Stomach (tissue), 4 donors: ENCODE results near the gene PNLIPRP1.

Experiments
- POLR2A ChIP-seq, 4 donors: fragments of 450-650 bp; IDR thresholded peaks; one replicate each; pipeline ENCODE4 v1.6.1; 2016; ENCODE audit warnings: antibody characterized with exemption in 4 of 4, control low read depth in 2 of 4, mild to moderate bottlenecking in 1 of 4, moderate library complexity in 1 of 4
- POLR2AphosphoS5 ChIP-seq, 3 donors: sonication (generic); formaldehyde crosslinking; IDR thresholded peaks; one replicate each; pipeline ENCODE4 v1.6.1; 2016; ENCODE audit warnings: antibody characterized with exemption in 3 of 3
- TF ChIP-seq, protein P1 (sequence below), 7 experiments: fragments of 450-650 bp in 4 of 7; fragments of 200-600 bp in 3 of 7; sonication (generic) in 3 of 7; IDR thresholded peaks; one replicate each; pipeline ENCODE4 v1.5.1; 2016 to 2019; ENCODE audit warnings: antibody characterized with exemption in 7 of 7, control low read depth in 2 of 7, mild to moderate bottlenecking in 1 of 7

DNA sequence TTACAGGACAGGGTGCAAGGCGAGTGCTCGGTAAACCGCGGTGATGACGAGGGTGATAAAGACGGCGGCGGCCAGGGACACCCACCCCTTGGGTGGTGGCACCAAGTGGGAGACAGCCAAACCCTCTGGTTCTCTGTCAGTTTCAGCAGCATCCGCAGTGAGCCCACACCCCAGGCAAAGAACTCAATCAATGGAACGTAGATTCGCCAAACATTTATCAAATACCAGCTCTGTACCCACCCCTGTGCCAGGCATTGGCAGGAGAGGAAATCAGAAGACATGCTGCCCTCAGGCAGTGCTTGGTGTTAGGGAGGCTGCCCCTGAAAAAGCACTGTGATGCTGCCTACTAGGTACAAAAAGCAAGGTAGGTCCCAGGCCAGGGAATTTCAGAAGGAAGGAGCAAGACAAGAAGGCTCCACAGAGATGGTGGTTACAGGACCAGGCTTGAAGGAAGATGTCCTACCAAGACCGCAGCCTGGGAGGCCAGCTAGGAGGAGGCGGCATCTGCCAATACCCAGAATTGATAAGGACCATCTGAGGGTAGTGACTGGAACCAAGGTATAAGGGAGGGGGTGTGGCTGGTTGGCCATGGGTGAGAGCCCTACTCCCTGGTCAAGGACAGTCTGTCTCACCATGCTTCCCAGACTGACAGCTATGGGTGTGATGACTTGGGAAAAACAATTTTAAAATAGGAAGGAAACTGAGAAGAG lies 19.8 kb downstream of the PNLIPRP1 start:
- TF ChIP-seq, protein P1, sequence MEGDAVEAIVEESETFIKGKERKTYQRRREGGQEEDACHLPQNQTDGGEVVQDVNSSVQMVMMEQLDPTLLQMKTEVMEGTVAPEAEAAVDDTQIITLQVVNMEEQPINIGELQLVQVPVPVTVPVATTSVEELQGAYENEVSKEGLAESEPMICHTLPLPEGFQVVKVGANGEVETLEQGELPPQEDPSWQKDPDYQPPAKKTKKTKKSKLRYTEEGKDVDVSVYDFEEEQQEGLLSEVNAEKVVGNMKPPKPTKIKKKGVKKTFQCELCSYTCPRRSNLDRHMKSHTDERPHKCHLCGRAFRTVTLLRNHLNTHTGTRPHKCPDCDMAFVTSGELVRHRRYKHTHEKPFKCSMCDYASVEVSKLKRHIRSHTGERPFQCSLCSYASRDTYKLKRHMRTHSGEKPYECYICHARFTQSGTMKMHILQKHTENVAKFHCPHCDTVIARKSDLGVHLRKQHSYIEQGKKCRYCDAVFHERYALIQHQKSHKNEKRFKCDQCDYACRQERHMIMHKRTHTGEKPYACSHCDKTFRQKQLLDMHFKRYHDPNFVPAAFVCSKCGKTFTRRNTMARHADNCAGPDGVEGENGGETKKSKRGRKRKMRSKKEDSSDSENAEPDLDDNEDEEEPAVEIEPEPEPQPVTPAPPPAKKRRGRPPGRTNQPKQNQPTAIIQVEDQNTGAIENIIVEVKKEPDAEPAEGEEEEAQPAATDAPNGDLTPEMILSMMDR (IDR thresholded peaks at IDR 0.05) = no peak
- TF ChIP-seq POLR2AphosphoS5 (IDR thresholded peaks at IDR 0.05) = no peak
- TF ChIP-seq POLR2A (IDR thresholded peaks at IDR 0.05) = no peak
